Mammary epithelial cell (primary cell): ENCODE results near the gene OLFM1.

ENCODE experiments used
- EZH2 ChIP-seq: IDR thresholded peaks from 2 replicates; pipeline ENCODE4 v1.6.1; 2012; ENCODE audit warnings: low read length, inconsistent platforms, borderline replicate concordance
- TF ChIP-seq, protein P1 (sequence below), 2 donors: IDR thresholded peaks in 1 of 2; conservative IDR thresholded peaks in 1 of 2; 2 replicates each; pipeline ENCODE4 v1.5.1; 2011 to 2012; ENCODE audit warnings: inconsistent platforms in 2 of 2, low read length in 2 of 2, mild to moderate bottlenecking in 2 of 2, control low read depth in 1 of 2, low read depth in 1 of 2; ENCODE audit not compliant: insufficient read depth in 1 of 2; ENCODE audit errors: extremely low read depth in 1 of 2

- no peak for TF ChIP-seq EZH2
- TF ChIP-seq, protein P1, sequence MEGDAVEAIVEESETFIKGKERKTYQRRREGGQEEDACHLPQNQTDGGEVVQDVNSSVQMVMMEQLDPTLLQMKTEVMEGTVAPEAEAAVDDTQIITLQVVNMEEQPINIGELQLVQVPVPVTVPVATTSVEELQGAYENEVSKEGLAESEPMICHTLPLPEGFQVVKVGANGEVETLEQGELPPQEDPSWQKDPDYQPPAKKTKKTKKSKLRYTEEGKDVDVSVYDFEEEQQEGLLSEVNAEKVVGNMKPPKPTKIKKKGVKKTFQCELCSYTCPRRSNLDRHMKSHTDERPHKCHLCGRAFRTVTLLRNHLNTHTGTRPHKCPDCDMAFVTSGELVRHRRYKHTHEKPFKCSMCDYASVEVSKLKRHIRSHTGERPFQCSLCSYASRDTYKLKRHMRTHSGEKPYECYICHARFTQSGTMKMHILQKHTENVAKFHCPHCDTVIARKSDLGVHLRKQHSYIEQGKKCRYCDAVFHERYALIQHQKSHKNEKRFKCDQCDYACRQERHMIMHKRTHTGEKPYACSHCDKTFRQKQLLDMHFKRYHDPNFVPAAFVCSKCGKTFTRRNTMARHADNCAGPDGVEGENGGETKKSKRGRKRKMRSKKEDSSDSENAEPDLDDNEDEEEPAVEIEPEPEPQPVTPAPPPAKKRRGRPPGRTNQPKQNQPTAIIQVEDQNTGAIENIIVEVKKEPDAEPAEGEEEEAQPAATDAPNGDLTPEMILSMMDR (conservative IDR thresholded peaks at IDR 0.05 in 1 of 2, IDR thresholded peaks at IDR 0.05 in 1 of 2; ENCODE audit: extremely low read depth in 1 of 2, insufficient read depth in 1 of 2, low read depth in 1 of 2, low read length in 2 of 2), result no peak
These were observed 5.7 kb upstream of the OLFM1 start for GRCh38 chr9:135081731-135082130.
